Cardiac muscle cell (in vitro differentiated cells and primary cell): ENCODE measurements around the gene BPHL. TPM values are rescaled to one million over a fixed set of nuclear protein-coding genes. Genes with fewer than 3 reads are reported as not detected.
"Not testable (repeated sequence)": the region's sequence is repeated elsewhere in the genome, so short reads cannot be mapped to it uniquely, and the experiment has no call there.

Experiments
- DNase-seq, 2 donors: peaks; one replicate each; pipeline versions ENCODE4 v3.0.0 to v3.0.0-alpha.2; 2010 to 2017; ENCODE audit warnings: low read depth in 1 of 2, low spot score in 1 of 2
- H3K27ac ChIP-seq: fragments of 200-600 bp; sonication (generic); 2 replicates; pipeline ENCODE4 v1.5.1; 2016
- H3K27me3 ChIP-seq: fragments of 200-600 bp; sonication (generic); 2 replicates; pipeline ENCODE4 v1.6.0; 2016; ENCODE audit warnings: control low read depth
- H3K36me3 ChIP-seq: fragments of 200-600 bp; sonication (generic); 2 replicates; pipeline ENCODE4 v1.5.1; 2016; ENCODE audit warnings: control low read depth
- H3K4me1 ChIP-seq: fragments of 200-600 bp; sonication (generic); 2 replicates; pipeline ENCODE4 v1.8.1; 2017; ENCODE audit warnings: low read depth, mild to moderate bottlenecking, mixed run types
- H3K4me3 ChIP-seq: fragments of 200-600 bp; sonication (generic); 2 replicates; pipeline ENCODE4 v1.5.1; 2016; ENCODE audit warnings: mild to moderate bottlenecking
- H3K9me3 ChIP-seq: fragments of 200-600 bp; sonication (generic); 2 replicates; pipeline ENCODE4 v1.5.1; 2017; ENCODE audit warnings: low read depth, mild to moderate bottlenecking, control low read depth
- polyA plus RNA-seq: library from polyadenylated mRNA; unstranded; fragments of >200 nt; fragmentation: Nextera tagmentation; extraction: Ambion mirVana; gene quantifications from 2 replicates; pipeline ENCODE4 v1.2.1, GENCODE V29; 2016
- total RNA-seq: library from RNA; depleted of rRNA; stranded (reverse); fragments of >200 nt; gene quantifications from 2 replicates; pipeline ENCODE4 v1.2.3, GENCODE V29; 2016
- TF ChIP-seq, protein P1 (sequence below): IDR thresholded peaks from 2 replicates; pipeline ENCODE4 v1.5.1; 2012; ENCODE audit warnings: low read depth, mild to moderate bottlenecking, low read length

Gene BPHL
- total and polyA plus RNA-seq, 2 experiments from 2014 or later, result 27.2 to 72.2 TPM

DNA sequence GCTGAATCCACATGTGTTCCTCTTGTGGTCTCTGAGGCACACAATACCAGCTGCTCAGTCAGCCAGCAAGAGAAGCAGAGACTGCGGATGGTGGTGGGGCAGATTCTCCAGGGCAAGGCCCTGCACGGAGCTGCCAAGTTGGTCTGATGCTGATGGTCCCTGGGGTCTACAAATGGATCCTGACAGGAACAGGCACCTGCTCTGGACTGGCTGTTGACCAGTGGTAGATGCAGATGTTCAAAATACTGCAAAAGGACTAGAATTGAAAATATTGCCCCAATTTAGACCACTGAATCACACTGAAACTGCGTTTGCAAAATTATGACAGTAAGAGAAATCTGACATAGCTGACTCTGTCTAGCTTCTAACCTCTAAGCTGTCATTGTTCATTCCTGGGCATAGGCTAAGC is 68.5 kb downstream of the BPHL start:
- H3K9me3 ChIP-seq, result no peaks in the 10 kb centered on the region
- H3K4me1 ChIP-seq, result no peaks in the 10 kb centered on the region
- H3K27me3 ChIP-seq, result no peaks in the 10 kb centered on the region
- H3K36me3 ChIP-seq, result no peaks in the 10 kb centered on the region
- H3K27ac ChIP-seq, result no peak overlapping the region
- no peak for DNase-seq
- TF ChIP-seq, protein P1, sequence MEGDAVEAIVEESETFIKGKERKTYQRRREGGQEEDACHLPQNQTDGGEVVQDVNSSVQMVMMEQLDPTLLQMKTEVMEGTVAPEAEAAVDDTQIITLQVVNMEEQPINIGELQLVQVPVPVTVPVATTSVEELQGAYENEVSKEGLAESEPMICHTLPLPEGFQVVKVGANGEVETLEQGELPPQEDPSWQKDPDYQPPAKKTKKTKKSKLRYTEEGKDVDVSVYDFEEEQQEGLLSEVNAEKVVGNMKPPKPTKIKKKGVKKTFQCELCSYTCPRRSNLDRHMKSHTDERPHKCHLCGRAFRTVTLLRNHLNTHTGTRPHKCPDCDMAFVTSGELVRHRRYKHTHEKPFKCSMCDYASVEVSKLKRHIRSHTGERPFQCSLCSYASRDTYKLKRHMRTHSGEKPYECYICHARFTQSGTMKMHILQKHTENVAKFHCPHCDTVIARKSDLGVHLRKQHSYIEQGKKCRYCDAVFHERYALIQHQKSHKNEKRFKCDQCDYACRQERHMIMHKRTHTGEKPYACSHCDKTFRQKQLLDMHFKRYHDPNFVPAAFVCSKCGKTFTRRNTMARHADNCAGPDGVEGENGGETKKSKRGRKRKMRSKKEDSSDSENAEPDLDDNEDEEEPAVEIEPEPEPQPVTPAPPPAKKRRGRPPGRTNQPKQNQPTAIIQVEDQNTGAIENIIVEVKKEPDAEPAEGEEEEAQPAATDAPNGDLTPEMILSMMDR, result no peak
- no peak overlapping the region for H3K4me3 ChIP-seq

DNA sequence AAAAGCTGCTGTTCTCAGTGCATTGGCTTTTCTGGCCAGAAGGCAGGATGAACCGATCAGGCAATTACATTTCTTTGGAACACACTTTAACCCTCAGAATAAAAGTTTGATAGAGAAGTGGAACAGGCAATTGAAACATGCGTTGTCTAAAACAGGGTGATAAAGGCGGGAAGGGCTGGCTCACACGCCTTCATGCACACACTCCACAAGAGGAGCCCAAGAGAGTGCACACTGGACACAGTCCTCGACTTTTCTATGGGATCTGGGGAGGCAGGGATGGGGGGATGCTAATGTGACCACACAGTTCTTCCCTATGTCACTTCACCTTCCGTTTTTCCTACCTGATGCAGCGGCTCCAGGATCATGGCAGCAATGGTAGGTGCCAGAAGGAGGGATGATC is 69.8 kb downstream of the BPHL start:
- Histone ChIP-seq H3K4me3 (no peak overlapping the region), H3K27ac (no peak overlapping the region), H3K4me1 (no peaks in the 10 kb centered on the region), H3K27me3 (no peaks in the 10 kb centered on the region), H3K9me3 (no peaks in the 10 kb centered on the region), H3K36me3 (no peaks in the 10 kb centered on the region)
- TF ChIP-seq, protein P1, result no peak
- DNase-seq, result no peak

DNA sequence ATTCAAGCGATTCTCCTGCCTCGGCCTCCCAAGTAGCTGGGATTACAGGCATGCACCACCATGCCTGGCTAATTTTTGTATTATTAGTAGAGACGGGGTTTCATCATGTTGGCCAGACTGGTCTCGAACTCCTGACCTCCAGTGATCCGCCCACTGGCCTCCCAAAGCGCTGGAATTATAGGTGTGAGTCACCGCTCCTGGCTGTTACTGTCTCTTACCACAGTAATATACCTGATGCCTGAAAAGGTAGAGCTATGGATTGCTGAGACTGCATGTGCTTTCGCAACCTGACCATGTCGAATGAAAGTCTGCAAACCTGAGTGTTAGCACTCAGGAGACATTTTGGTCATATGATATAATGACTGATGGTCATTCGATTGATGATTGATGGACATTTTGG is 70.7 kb downstream of the BPHL start:
- not testable (repeated sequence) for H3K4me3 ChIP-seq, DNase-seq, H3K36me3 ChIP-seq, H3K4me1 ChIP-seq, H3K27ac ChIP-seq, H3K27me3 ChIP-seq, H3K9me3 ChIP-seq

DNA sequence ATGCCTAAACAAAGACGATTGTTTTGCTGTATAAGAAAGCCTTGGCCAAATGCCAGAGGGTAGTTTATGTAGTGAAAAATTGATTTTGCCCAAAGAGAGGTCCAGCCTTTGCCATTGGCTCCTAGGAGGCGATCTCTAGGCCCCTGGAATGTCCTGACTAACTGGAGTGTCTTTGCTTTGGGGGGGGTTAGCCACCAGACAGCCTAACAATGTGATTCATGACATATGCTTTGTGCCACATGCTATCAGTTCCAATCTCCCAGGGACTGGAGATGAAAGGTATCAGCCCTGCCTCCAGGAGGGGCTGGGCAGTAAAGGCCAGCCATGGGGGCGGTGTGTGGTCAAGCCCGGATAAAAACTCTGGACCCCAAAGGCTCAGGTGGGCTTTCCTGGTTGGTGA is 71.5 kb downstream of the BPHL start:
- Histone ChIP-seq H3K27me3 (no peaks in the 10 kb centered on the region), H3K4me1 (peaks cover 3% of the 10 kb centered on the region), H3K4me3 (no peak overlapping the region), H3K27ac (no peak overlapping the region), H3K36me3 (no peaks in the 10 kb centered on the region), H3K9me3 (no peaks in the 10 kb centered on the region)
- no peak for DNase-seq
- TF ChIP-seq, protein P1, result no peak

DNA sequence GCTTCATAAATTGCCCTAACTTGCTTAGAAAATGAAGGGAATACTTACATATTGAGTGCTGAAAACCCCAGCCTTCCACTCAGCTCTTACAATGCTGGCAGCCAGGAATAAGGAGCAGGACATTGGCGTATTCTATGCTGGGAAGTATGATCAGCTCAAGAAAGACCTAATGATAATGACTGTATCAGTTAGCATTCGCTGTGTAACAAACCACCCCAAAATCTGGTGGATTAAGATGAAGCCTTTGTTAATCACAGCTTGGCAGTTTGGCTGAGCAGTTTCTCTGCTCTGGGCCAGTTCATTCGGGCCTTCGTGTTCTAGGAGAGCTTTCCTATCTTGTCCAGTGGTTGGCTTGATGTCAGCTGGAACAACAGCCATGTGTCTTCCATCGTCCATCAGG is 72.3 kb downstream of the BPHL start:
- TF ChIP-seq, protein P1, result no peak
- Histone ChIP-seq H3K4me3 (no peak overlapping the region), H3K27ac (no peak overlapping the region), H3K36me3 (no peaks in the 10 kb centered on the region), H3K9me3 (no peaks in the 10 kb centered on the region), H3K4me1 (peaks cover 5% of the 10 kb centered on the region), H3K27me3 (no peaks in the 10 kb centered on the region)
- DNase-seq, result no peak

DNA sequence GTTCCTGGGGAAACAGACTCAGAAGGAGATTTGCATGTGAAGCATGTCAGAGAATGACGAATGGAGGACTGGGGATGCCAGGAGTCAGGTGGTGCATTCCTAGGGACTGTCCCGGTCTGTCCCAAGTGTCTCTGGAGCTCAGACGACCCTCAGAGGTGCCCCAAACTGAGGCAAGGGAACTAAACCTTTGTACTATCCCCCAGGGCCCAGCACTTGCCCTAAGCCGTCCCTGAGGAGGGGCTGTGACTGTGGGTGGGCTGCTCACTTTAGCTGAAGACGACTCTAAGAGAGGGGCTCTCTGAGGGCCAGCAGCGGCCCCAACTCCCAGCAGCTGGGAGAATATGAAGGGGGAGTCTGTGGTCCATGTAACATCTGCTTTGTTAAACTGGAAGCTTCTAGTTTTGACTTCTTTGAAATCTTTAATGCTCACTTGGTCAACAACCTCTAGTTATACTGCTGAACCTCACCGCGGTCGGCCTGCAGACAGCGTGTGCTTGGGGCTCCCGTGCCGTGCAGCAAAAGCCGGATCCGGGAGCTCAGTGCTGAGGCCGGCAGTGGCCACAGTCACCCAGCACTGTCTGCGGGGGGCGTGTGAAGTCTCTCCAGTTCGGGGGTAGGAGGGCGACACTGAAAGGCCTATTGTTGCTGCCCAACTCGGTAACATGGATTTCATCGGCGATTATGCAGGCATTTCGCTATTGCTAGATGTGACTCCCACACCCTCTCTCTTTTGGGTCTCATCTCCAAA is 74.8 kb downstream of the BPHL start:
- TF ChIP-seq, protein P1, result no peak
- Histone ChIP-seq H3K4me1 (peaks cover 5% of the 10 kb centered on the region), H3K27me3 (no peaks in the 10 kb centered on the region), H3K36me3 (no peaks in the 10 kb centered on the region), H3K4me3 (no peak overlapping the region), H3K9me3 (no peaks in the 10 kb centered on the region), H3K27ac (no peak overlapping the region)
- DNase-seq, result no peak
